ENCODE measurements around the gene DPH5.
"Not testable (repeated sequence)": the region's sequence is repeated elsewhere in the genome, so short reads cannot be mapped to it uniquely, and the experiment has no call there.

Gene DPH5

DNA sequence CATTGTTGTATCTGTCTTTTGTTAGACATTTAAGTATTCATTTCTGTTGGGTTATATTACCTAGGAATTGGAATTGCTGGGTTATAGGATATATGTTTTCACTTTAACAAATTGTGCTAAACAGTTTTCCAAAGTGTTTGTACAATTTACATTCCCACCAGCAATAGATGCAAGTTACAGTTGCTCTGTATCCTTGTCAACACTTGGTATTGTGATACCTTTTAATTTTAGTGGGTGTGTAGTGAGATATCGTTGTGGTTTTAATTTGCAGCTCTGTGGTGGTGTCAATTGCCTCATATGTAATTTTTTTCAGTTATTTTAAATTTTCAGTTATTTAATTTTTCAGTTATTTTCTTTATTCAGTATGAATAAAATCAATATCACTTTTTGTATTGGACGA lies 7.4 kb upstream of the DPH5 start:
- FAIRE-seq (no peak), DNase-seq (ENCODE audit: insufficient read length, low spot score) (no peak)

DNA sequence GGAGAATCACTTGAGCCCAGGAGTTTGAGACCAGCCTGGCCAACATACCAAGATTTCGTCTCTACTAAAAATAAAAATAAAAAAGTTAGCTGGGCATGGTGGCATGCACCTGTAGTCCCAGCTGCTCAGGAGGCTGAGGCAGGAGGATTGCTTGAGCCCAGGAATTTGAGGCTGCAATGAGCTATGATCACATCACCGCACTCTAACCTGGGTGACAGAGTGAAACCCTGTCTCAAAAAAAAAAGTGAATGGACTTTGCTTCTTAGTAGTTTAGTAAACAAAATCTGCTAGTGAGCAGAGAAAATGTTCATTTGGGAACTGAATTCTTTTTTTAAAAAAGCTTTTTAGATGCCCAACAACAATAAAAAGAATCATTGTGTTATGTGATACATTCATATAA lies 6.5 kb upstream of the DPH5 start:
- DNase-seq (ENCODE audit: insufficient read length, low spot score); FAIRE-seq: not testable (repeated sequence)

DNA sequence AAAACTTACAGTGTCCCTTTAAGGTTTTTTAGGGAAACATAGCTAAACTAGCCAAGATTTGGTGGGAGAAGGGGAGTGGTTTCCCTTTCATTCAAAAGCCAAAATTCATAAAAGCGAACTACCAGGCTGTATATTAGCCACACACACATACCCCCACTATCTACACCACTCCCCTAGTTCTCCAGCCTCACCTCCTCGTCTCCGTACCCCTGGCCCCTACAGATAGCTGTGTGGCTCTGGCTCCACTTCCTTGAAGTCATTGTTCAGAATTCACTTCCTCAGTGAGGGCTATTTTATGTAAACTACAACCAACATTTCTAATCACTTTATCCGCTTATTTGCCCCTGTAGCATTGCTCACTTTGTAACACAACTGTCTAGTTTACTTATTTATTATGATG lies 5.3 kb upstream of the DPH5 start:
- DNase-seq (ENCODE audit: insufficient read length, low spot score) (no peak), FAIRE-seq (no peak)

DNA sequence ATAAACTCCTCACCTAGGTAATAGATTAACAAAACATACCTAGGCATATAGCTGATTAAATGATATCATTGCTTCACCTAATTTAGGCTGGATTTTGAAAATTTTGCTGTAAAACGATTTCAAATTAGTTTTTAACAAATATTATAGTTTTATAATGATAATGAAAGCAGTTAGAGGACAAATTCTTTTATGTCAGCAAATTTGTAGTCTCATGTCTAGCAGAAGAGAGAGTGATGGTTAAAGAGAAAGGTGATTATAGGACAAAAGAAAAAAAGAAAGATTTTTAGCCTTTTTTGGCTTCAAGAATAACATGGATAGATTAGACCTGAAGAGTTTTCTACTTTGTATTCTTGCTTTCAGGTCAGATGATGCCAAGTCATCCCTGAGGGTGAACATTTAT lies 3.6 kb upstream of the DPH5 start:
- FAIRE-seq (no peak), DNase-seq (ENCODE audit: insufficient read length, low spot score) (no peak)

DNA sequence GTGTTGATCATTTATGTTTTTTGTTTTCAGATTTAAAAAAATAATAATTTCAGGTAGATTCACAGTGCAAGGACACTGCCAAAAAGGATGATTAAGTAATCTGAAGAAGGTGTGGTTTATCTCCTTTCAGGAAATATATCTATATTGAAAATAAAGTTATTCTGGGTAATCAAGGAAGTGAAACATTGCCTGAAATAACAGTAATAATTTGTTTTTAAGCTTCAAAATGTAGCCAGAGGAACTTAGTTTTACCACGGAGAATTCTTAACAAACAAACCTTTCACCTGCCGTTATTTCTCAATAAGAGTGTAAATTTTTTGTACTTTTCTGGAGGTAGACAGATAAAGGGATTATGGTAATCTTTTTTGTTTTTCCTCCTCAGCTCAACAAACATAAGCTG lies 2.9 kb upstream of the DPH5 start:
- DNase-seq (ENCODE audit: insufficient read length, low spot score) (no peak), FAIRE-seq (no peak)

DNA sequence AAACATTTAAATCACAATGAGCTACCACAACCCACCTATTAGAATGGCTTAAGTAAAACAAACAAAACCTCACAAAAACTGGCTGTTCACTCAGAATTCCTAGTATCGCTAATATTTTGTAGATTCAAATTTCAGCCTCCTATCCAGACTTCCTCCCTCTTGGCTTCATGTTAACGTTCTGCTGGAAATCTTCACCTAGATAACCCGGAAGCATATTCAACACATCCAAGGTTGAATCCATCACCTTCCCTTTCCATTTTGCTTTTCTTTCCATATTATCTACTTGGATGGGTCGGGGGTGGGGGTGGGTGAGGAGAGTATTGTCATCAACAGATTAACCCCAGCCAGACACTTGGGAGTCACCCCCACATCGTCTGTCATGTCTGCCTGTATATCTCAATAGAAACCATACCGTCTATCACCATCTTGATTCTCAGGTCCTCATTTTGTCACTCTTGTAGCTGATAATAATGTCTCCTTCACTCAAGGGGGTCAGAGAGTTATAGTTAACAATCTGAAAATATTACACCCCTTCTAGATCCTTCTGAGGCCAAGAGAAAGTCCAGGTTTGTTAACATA lies 1.7 kb upstream of the DPH5 start:
- DNase-seq (ENCODE audit: insufficient read length, low spot score): no peak
- FAIRE-seq: no peak

DNA sequence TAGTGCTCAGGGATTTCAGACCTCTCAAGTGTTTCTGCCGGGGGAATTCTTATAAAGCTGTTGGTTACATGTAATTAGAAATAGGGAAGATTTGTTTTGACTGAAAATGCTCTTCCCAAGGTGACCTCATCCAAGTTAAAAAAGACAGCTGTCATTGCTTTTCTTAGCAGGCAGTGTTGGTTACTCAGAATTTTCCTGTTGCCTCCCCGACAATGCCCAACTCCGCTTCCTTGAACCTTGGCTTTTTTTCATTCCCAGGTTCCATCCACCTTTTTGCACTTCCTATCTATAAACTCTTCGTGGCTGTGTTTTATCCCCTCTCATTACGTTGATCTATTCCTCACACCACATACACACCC lies 825 bp upstream of the DPH5 start:
- no peak for FAIRE-seq
- no peak for DNase-seq (ENCODE audit: insufficient read length, low spot score)

DNA sequence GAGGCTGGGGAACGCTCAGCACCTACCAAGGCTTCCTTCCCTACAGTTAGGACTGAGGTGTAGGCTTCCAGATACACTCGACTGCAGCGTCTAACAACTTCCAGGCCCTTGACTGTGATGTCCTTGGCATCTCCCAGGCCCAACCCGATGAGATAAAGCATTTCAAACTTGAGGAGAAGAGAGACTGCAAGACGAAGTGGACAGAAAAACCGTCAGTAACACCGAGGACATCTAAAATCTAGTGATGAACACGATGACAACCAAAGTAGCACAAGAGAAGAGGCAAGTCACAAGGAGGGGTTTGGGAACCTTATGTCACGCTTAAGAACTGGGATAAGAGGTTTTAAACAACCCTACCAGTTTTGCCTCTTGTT lies 314 bp downstream of the DPH5 start:
- DNase-seq (ENCODE audit: insufficient read length, low spot score): peak; percentile 5
- FAIRE-seq: no peak

DNA sequence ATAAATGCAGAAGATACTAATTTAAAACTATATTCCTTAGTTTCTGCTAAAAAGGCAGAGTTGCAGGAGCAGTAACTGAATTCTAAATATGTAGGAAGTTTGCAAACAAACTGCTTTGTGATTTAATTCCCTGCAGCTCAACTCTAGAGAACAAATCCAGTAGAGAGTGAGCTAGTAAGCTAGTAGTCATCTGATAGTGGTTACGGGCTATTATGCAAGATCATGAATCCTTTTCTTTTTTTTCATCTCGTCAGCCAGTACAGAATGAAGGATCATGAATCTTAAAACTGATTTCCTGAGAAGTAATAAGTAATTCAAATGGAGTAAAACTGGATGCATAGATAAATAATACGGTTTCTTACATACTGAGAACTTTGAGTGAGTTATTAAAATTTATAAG lies 3.3 kb downstream of the DPH5 start:
- FAIRE-seq (no peak), DNase-seq (ENCODE audit: insufficient read length, low spot score) (no peak)

DNA sequence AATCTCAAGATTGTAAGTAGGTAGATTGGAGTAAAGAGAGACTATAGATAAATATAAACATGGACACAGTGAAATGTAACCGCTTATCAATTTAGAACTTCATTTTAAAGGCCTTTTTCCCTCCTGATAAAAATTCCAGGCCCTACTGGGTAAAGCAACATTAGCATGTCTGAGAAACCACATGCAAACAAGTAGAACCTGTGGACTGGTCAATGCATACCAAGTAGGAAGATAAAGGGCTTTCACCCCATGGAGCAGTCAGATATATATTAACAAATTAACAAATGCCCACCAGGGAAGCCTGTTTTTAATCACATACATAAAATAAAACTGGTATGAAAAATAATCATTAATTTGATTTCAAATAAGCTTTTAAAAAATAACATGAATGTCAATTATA lies 8.1 kb downstream of the DPH5 start:
- FAIRE-seq (no peak), DNase-seq (ENCODE audit: insufficient read length, low spot score) (no peak)

DNA sequence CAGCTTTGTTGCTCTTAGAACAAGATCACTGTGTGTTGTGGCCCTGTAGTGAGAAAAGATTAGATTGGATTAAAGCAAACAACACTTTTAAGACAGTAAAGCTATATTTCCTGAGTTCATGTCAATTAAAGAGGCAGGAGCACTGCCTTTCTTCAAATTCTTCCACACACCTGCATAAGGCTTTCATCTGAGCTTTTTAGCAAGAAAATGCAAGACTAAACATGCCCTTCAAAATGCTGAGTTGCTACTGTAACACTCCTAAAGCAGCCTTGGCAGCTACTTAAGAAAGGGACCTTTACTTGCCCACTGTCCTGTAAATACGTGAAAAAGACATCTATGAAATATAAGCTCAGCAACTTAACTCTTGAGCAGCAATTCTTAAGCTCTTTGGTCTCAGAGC lies 11.8 kb downstream of the DPH5 start:
- DNase-seq (ENCODE audit: insufficient read length, low spot score) (no peak), FAIRE-seq (no peak)

DNA sequence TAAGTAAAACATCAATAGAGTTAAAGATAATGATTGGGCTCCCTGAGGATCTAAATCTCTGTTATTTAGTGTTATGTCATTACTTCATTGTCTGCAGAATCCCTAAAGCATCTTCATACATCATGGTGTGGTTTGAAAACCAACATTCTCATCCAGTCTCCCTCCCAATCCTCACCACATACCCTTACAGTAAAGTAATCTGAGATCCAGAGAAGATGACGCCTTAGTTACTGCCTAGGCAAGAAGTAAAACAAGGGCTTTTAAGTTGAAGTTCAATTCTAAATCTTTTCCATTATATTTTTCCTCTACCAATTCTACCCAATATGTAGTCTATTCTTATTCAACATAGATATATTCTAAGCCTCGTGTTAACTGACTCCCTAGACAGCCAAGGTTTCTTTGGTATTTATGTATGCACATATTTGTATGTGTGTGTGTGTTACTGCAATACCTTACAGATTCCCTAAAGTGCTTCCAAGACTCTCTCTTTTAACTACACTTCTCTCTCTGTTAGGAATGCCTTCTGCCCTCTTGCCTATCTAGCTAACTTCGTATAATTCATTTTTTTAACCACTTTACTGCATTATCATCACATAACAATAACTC lies 17.3 kb downstream of the DPH5 start:
- DNase-seq (ENCODE audit: insufficient read length, low spot score) (no peak), FAIRE-seq (no peak)

DNA sequence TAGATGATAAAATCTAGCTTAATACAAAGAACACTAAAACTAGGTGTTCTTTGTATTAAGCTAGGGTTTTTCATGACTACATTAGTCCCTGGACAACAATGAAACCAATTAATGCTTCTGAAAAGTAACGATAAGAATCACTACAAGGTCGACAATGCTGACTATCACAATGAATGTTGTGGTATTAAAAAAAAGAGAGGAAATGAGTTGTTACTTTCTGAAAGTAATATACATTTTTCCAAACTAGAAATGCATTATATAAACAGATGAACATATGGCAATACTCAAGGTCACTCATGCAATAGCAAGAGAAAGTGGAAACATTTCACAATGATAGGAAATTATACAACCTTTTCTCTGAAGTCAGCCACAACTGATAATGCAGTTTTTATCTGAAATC lies 19.0 kb downstream of the DPH5 start:
- FAIRE-seq: no peak

DNA sequence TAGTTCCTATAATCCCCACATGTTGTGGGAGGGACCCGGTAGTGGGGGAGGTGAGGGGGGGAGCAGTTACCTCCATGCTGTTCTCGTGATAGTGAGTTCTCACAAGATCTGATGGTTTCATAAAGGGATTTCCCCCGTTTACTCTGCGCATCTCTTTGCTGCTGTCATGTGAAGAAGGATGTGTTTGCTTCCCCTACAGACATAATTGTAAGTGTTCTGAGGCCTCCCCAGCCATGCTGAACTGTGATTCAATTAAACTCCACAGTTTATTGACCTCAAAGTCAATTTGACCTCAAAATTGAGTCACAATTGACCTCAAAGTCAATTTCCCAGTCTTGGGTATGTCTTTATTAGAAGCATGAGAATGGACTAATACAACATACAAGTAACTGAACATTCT lies 19.7 kb downstream of the DPH5 start:
- FAIRE-seq: no peak
- no peak for DNase-seq (ENCODE audit: insufficient read length, low spot score)

More for the DNA sequence above, 19.0 kb downstream of the DPH5 start:
- no peak for DNase-seq (ENCODE audit: insufficient read length, low spot score)

DNA sequence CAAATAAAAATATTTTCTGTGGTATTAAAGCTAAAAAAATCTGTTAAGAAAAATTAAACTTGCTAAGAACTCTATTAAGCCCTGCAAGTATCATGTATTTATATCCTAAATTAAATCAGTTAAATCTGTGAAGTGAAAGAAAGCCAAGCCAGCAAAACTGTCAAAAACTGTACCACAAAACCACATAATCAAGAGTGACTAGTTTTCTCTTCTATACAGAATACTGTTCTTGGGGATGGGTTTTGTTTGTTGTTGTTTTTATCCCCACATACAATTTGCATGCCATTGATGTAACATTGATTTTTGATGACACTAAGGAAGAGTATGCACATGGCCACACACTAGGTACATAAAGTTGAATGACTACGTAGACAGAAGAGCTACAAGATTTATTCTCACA lies 20.4 kb downstream of the DPH5 start:
- FAIRE-seq (no peak), DNase-seq (ENCODE audit: insufficient read length, low spot score) (no peak)

DNA sequence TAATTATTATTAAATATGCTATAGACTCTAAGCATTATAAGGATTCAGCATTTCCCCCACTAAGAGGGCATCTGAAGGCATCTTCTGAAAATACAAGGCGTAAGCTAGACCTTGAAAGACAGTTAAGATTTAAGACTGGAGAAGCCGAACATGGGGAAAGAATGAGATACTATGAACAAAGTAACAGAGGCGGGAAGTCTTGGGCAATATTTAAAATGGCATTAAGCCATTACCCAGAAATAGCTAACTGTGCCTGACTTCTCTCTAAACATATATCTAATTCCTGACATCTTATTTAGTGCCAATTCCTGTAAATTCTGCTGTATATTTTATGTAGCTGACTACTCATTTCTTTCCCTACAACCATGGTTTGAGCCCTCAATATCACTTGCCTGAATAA lies 20.9 kb downstream of the DPH5 start:
- FAIRE-seq (no peak), DNase-seq (ENCODE audit: insufficient read length, low spot score) (no peak)

DNA sequence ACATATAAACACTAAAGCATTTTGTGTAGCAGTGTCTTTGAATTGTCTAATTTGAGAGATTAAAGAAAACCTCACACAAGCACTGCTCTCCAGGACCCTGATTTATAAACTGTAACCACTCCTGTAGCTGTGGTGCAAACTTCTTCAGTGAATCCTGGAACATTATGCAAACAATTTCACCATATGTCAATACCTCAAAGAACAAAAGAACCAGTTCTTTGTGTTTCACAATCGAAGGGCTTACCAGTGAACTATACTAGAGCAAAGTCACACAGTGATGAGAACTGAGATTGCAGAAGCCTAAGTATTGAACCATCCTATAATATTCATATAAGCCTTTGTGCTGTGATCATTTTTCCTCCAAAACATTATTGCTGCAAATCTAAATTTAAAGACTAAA lies 21.5 kb downstream of the DPH5 start:
- no peak for FAIRE-seq
- no peak for DNase-seq (ENCODE audit: insufficient read length, low spot score)

DNA sequence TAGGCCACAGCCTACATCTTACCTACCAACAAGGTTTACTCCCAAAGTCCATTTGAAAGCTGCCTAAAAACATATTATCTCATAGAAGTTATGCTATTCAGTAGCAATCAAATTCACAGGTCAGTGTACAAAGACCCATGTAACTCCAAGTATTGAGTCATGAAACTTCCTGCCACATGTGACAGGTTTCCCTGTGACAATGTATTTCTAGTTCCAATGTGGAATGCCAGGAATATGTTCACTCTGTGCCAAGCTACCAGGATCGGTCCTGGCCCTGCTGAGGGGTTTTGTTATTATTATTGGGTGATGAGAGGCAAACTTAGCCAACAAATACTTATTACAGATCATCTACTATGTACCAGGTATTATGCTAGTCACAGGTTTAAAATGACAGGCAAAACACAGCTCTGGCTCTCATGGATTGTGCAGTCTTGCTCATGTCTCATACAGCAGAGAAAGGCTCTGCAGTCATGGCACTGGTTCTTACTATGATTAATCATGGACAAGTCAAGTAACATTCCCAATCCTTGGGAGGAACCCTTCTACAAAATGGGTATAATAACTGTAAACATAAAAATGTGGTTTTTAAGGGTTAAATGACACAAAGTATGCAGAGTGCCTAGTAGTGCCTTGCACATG lies 22.5 kb downstream of the DPH5 start:
- DNase-seq (ENCODE audit: insufficient read length, low spot score): no peak
- no peak for FAIRE-seq

DNA sequence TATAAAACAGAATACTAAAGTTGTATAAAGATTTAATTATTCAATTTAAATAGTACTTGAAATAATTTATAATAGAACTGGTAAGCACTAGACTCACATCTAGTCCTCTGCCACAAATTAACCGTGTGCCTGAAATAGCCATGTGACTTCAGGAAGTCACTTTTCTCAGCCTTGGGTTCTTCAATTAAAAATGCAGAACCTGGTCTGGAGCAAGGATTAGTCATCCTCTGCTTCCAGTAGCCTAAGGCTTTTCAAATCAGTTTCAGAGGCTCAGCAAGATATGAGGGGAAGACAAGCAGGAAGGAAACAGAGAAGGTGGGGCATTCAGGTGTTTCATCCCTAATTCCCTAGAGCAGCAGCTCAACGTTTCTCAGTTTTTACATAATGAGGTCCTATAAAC lies 23.0 kb downstream of the DPH5 start:
- DNase-seq (ENCODE audit: insufficient read length, low spot score) (no peak), FAIRE-seq (no peak)

DNA sequence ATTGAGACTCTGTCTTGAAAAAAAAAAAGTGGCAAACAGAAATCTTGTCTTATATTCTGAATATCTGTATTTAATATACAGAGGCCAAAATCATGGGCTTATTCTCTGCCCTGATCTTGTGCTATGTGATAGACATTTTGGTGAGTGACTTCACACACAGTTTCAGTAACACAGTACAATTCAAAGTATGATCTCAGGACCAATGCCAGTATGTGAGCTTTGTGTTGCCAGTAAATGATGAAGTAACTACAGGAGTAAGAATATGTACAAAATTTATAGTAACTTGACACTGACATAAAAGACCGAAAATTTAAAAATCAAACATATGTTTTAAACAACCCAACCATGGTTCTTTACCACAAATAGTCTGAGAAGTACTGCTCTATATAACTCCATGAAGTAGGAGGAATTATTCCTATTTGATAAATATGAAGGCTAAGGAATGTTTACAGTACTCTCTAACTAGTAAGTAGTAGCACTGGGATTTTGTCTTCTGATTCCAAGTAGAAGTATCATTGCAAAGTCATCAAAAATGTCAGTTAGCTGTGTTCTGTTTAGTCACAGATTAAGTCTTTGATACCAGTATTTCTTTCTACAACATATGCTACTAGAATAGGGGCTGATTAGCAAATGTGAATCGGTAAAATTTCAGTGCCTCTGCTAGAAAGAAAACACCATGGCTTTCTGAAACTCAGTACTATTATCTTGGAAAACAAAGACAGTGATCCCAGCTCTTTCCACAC lies 25.3 kb downstream of the DPH5 start:
- FAIRE-seq: no peak
- DNase-seq (ENCODE audit: insufficient read length, low spot score): no peak

DNA sequence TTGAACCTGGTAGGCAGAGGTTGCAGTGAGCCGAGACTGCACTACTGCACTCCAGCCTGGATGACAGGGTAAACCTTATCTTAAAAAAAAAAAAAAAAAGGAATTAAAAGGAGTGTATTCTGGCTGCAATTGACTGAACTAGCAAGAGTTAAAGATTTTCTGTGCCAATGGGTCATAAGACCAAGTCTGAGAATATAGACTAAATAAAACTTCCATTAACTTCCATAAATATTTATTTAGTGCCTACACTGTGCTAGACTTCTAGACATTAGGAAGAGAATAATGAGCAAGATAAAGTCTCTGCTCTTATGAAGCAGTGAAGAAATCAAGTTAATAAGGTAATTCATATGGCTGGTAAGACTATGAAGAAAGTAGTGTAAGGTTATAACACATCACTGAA lies 27.2 kb downstream of the DPH5 start:
- DNase-seq (ENCODE audit: insufficient read length, low spot score) (no peak), FAIRE-seq (no peak)
